ENCODE data around the gene TMEFF2. TPM values are rescaled to one million over a fixed set of nuclear protein-coding genes. Genes with fewer than 3 reads are reported as not detected.

Gene TMEFF2
- total RNA-seq, 1 donor from 2014 or later = not detected

DNA sequence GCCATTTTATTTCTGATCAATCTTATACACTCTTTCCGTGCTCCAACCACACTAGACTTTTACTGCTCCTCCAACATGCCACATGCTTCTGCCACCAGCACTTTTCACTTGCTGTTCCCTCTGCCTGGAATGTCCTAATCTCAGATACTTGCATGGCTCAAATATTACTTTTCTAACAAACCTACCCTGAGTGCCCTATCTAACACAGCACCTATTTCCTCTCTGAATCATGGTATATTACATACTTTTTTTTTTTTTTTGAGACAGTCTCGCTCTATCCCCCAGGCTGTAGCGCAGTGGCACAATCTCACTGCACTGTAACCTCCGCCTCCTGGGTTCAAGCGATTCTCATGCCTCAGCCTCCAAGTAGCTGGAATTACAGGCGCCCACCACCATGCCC is 181.5 kb downstream of the TMEFF2 start:
- DNase-seq (ENCODE audit: low read depth) = no peak

DNA sequence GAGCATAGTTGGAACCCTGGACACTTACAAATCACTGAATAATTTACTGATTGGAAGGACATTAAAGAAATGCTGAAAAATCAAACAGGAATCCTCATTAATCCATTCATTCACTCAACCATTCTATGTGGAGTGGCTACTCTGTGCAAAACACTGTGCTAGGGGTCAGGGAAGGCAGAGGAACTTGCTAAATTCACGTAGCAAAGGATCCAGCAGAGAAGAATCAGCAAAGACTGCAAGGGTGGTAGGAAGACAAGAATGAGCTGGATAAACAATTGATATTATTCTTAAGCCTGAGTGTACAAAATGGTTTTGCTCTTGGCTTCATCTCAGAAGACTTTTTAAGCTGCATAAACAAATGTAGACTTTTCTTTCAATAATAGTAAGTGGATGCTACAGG is 183.5 kb downstream of the TMEFF2 start:
- no peak for DNase-seq (ENCODE audit: low read depth)

DNA sequence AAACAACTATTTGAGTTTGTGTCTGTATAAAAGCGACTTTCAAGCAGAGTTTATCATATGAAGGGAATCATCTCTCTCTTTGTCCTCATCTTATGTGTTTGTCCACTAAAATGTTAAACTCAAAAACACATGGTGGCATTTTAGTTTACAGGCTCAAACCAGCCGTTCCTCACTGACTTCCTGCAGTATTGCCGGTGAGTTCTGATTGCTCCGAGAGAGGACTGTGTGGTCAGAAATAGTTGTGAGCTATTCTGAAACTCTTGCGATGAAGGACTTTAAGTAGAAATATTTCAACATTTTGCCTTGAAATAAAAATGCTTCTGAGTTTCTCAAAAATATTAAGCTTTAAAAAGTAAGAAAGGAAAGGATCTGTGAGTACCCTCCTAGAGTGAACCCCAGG is 184.7 kb downstream of the TMEFF2 start:
- DNase-seq (ENCODE audit: low read depth) = no peak

DNA sequence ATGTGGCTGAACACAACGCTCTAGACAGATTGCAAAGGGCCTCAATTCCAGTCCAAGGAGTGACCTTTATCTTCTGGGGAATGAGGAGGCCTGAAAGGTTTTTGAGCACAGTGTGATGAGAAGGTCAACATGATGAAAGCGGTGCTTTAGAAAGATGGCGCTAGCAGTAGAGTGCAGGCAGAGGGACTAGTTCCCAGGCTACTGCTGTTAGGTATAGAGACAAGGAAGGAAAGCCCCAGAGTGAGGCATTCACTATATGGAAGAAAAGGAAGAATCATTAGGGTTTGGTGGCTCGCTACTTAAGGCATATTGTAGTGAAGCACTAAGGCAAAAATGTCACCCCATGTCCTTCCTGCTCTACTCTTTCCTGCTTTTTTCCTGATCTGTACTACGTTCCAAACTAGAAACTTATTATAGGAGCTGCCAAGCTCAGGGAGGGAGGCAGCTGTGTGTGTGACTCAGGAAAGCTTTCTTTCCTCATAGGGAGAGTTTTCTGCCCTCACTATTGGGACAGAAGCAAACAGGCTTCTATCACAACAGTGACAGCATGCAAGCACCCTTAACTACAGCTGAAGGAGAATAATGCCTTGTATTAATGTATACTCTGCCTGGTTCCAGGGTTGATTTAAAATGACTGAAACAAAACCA is 187.0 kb downstream of the TMEFF2 start:
- DNase-seq (ENCODE audit: low read depth) = no peak

DNA sequence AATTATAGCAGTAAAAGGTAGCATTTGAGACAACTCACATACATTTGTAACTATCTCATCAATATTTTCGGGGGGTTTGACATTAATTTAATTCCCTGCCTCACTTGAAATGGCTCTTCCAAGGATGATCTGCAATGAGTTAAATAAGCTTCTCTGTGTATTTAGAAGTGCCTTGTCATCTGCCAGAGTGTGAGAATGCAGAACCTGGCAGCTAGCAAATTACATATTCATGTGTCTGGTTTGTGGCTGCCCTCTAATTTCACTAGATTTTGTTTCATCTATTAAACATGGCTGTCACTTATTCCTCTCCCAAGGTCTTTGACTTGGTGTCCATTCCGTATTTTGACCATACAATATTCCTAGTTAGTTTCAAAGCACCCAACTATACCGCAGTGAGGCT is 189.5 kb downstream of the TMEFF2 start:
- DNase-seq (ENCODE audit: low read depth) = no peak

DNA sequence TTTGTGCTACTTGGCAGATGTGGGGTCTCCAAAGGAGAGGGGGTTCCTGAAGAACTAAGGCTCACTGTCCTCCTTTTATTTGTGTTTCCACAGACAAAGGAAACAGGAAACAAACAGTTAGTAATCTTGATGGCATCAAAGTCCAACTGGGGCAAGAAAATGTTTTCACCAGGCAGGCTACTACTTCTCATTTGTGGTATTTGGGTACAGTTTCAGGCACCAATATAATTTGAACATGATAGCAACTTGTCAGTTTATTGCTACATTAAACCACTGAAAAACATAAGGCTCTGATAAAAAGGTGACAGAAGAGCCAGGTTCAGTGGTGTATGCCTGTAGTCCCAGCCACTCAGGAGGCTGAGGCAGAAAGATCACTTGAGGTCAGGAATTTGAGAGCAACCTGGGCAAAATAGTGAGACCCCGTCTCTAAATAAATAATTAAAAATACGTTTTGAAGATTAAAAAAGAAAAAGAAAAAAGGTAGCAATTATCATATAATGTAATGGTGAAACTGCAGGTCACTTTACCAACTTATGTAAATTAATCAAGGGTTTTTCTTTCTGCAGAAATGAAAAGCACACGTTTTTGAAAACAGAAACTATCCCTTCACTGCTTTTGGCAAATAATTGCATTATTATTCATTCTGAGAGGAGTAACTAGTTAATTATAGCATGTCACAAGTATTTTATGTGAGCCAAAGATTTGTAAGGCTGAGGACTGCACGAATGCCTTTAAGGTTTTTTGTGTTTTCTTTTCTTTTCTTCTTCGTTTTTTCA is 190.4 kb downstream of the TMEFF2 start:
- DNase-seq (ENCODE audit: low read depth) = no peak

DNA sequence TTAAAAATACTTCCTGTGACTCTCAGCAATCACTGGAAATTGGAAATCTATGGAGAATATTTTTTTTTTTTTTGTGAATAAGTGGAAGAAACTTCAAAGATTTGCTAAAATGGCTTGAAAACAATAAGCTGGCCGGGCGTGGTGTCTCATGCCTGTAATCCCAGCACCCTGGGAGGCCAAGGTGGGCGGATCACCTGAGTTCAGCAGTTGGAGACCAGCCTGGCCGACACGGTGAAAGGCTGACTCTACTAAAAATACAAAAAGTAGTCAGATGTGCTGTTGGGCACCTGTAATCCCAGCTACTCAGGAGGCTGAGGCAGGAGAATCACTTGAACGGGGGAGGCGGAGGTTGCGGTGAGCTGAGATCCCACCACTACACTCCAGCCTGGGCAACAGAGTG is 192.3 kb downstream of the TMEFF2 start:
- DNase-seq (ENCODE audit: low read depth) = peak; percentile 18

DNA sequence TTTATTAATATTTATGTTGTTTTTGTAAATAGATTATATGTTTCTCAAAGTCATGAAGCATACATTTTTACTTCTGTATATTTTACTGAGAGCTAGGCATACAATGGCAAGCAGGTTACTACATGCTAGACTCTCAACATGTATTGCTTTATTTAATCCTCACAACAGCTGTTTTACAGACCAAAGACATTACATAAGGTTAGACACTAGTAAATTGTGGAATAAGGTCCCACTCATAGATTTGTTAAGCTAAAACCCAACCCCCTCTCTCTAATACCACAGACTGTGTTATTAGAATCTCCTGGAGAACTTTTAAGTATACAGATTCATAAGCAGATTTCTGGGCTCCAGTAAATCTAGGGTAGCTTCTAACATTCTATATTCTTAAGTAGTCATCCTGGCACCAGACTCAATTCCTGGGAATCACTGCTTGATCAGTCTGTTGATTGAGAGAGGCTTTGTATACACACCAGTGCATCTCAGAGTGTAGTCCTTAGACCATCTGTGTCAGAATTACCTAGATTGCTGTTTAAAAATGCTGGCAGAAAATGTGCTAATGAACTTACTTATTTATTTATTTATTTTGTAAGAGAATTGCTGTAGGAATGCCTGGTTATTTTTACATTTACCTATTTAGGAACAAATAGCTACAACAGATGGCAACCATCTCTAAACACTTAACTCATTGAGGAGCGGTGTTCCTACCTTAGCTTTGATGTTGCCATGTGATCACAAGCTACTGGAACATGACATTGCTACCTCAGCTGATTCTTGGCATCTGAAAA is 194.3 kb downstream of the TMEFF2 start:
- no peak for DNase-seq (ENCODE audit: low read depth)

DNA sequence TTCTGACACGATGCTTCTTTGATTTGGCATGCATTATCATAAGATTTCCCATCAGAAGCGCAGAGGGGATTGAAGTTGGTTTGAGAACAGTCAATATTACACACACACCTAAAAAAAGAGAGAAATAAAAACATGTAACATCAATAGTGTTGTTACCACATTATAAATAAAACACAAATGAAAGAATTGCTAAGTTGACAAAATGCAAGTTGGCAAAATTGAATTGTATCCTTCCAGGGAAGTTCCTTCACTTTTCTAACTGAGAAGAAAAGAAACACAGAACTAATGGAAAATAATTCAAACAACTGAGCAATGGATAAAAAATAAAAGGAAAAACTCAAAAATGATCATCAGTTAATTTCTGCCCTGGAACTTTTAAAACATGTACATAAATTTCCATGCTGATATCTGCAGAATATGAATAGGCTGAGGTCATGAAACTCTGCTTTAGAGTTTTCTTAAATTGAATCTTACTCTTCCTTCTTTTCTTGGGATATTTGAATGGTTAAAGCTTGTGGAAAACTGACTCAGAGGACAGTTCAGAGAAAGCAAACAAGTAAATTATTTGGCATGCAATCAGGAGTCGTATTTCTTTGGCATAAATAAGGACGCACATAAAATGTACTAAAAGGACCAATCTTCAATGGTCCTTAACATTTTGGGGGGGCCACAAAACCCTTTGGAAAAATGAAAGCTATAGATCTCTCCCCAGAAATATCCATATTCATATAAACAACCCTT is 195.5 kb downstream of the TMEFF2 start:
- DNase-seq (ENCODE audit: low read depth) = no peak

DNA sequence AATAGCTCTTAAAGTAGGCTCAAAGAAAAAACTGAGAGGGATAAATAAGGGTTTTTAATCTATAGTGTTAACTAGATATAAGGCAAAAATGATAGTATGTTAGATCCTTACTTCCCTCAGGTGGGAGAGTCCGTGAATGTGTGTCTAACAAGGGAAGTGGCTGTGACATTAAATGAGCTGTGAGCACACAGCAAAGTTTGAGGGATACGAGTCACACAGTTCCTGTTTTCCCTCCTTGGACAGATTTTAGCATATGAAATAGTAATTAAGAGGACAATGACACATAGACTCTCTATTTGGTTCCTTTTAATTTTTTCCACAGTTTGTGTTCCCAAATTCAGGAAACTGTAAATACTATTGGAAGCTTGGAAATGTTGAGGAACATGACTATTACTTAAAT is 199.4 kb downstream of the TMEFF2 start:
- DNase-seq (ENCODE audit: low read depth) = peak; percentile 50

DNA sequence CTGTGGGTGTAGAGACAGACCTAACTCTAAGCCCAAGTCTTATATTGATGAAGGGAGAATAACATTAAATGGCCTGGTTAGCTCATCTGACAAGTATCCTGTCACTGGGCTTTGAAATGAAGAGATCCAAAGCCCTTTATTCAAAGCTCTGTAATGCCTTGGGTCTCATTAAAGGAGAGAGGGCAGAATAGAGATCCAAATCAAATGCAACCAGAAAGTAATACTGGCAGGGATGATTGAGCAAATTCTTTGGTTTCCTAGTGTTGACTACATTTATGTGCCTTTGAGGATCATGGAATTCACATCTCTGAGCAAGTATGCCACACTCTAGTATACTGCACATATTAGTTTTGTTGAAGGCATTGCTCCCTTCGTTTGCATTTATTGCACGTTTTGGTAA is 200.0 kb downstream of the TMEFF2 start:
- no peak for DNase-seq (ENCODE audit: low read depth)

DNA sequence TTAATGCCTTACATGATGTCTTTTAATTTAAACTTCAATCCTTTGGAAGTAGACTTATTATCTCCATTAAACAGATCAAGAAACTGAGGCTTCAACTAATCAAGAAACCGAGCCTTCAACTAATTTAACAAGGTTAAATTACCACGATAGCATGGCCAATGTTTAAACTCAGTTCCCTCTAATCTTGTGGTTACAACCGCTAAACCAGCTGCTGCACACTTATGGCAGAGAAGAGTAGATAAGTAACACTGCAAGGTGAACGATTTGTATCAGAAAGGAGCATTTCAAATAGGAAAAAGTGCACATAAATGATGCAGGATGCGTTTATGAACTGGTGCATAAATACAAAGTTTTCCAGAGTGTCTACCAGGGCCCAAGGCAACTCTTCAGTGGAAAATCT is 203.3 kb downstream of the TMEFF2 start:
- no peak for DNase-seq (ENCODE audit: low read depth)

DNA sequence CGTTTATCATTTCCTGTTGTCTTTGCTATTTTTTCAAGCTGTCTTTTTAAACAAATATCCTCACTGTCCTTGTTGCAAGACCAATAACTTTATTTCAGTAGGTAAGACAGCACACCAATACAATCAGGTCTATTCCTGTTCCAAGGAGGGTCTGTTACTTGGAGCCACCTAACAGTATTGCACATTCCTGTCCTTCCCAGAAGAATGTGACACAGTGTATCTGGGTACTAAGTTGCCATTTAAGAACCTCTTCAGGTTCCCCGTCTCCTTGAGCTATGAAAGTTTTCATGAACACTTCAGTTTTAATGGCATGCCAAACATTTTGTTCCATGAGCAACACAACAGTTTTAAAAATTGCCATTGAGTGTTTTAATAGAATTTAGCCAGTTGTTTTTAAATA is 209.0 kb downstream of the TMEFF2 start:
- no peak for DNase-seq (ENCODE audit: low read depth)

DNA sequence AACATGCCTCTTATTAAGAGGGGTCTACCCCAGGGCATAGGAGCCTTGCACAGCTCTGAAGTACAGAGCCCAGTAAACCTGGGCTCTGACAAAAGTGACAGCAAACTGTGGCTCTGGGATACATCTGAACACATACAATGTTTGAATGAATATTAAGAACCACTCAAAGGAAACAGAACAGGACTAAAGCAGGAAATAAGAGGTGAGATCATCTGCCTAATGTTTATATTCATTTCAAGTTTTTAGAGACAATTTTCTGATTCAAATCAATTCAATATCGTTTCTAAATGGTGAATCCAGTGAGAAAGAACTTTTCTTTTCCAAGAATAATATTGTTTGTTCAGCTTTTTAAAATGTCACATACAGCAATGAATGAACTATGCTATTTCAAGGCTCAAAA is 211.1 kb downstream of the TMEFF2 start:
- no peak for DNase-seq (ENCODE audit: low read depth)

DNA sequence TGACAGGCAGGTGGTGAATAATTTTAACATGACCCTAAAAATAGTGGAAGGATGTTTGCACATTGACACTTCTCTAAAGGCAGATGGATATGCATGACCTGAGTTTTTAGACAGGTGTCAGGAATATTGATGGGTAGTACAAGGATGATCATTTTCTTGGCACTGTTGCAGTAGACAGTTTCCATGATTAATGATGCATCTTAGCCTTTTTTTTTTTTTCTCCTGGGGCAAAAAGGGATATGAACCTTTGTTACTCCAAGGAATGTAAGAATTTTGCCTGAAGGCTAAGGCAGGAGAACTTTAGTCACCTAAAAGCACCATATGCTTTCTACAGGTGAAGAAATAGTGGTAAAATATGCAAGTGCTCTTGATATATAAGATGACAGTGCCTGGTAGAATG is 211.5 kb downstream of the TMEFF2 start:
- peak; percentile 31 for DNase-seq (ENCODE audit: low read depth)

DNA sequence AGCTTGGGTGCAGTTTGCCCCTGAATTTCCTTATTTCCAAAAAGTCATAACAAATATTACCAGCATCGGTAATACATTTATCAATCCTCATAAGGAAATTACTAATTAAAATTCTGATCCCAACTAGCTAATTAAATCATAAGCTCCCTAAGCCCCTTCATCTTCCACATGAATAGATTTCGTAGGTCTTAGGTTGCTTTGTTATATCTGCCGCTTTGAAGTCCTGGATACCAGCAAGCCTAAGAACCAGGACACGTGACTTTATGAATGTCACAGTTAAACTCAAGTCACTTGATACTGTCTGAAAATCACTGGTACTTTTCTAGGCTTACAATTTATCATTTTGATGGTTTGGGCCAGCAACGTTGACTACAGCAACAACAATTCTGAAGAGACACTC is 213.0 kb downstream of the TMEFF2 start:
- no peak for DNase-seq (ENCODE audit: low read depth)

DNA sequence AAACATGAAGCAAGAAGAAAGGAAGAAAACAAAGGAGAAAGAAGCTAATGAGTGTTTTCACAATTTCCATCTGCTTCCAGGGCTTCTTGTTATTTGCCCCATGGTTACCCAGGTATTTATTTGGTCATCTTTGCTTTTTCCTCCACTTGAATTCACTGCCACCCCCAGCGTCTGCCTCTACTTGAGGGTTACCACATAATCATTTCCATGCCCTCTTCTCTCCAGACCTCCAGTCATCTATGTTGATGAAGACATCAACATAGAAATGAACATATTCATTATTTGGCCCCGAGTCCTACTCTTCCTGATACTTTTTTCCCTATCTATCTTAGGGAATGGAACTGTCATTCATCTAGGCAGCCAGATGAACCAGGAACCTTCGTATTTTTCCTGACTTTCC is 214.2 kb downstream of the TMEFF2 start:
- no peak for DNase-seq (ENCODE audit: low read depth)

DNA sequence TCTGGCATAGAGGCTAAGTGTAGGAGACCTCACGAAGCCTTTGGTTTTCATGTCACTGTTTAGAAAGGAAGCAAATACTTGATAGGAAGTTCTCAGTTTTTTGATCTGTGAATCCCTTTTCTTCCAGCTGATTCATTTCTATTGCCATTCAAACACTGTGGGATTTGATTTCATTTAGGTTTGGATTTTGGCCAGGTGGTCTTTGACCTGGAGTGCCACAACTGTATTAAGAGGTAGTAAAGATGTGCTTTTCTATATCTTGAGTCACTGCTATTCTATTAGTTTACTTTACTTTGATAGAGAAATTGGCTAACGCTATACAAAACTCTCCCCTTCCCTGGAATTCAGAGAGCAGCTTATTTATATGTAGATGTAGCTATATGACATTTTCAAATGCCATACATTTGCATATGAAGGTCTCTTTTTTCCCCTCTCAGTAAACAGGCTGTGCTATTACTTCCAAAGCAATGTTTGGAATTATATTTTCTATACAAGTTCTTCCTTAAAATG is 215.5 kb downstream of the TMEFF2 start:
- DNase-seq (ENCODE audit: low read depth) = no peak

DNA sequence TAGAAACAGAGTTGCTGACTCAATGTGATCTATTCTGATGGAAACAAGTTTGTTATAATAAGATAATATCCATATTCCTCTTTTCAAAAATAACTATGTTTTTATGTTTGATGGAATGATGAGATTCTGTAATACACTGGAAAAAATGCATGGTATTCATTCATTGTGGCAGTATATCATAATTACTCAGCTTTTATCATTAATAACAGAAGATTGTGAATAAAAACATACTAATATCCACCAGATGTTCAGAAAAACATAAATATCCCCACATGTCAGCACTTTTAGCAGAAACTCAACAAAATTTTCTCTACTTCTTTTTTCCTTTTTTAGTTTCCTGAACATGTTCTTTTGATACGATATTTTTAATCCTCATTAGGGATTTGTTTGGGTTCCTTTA is 217.0 kb downstream of the TMEFF2 start:
- no peak for DNase-seq (ENCODE audit: low read depth)

DNA sequence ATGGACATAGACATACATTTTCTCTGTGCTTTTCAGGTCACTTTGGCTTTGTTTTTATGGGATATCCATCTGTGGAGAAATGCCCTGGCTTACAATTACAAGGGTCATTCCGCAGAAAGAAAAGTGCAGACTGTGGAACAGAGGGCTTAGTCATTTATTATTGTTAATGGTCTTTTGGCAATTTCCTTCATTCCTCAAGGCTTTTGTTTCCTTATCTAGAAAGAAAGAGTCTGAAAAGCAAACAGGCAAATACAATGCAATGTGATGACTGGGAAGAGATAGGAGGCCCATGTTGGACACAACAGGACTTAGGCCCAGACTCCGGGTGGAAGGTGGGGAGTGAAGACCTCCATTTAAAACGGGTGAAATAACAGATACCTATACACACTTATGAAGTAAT is 218.3 kb downstream of the TMEFF2 start:
- DNase-seq (ENCODE audit: low read depth) = peak; percentile 88

DNA sequence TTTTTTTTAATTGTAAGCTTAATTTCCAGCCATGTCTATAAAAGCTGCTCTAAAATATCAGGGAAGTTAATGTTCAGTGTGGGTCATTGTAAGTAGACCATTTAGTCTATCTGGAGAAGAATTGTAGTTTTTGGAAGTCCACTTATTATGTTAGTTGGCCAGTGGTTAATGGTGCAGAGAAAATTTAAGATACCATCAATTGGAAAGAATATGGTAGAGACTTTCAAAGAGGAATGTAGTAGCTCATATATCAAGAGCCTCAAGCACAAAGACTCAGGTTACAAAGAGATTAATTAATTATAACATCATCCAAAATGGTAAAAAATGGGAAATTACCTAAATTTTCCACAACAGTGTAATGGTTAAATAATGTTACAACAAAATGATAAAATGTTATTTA is 220.1 kb downstream of the TMEFF2 start:
- no peak for DNase-seq (ENCODE audit: low read depth)

DNA sequence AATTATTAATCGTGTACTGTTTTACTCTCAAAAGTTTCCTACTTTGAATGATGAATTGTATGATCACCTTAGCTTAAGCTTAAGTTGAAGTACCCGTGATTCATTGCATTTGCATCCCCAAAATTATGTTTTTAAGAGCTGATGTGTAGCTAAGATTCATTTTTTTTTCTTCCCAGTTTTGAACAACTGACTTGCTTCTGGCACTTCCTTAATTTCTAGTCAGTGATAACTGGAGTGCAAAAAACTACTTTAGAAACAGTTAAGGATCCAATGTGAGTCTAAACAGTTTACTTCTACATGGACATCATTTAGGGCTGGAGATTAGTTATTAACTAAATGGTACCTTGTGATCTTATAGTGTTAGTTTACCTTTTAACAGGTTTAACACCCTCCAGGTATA is 223.9 kb downstream of the TMEFF2 start:
- DNase-seq (ENCODE audit: low read depth) = peak; percentile 86

Measured in renal cortical epithelial cell (primary cell).